ENCODE measurements around the gene SYTL3. TPM values are rescaled to one million over a fixed set of nuclear protein-coding genes. Genes with fewer than 3 reads are reported as not detected.

SYTL3 gene
- total RNA-seq, 1 experiment from 2014 or later: 6.2 TPM

DNA sequence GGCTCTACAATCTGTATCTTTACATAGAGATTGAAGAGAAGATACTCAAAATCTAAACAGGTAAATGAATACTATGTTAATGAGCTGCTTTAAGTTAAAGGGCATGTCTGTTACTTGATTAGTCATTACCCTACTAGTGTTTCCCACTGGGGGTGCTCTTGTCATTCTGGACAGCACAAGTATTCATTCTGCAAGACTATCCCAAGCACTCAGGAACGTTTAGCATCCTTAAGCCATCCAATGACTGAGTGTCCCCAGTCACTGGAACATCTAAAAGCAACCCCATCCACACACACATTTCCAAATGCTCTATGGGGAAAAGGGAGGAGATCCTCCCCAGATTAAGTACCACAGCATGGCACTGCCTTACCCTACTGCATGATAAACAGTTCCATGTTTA is 143.6 kb downstream of the SYTL3 start:
- peak; percentile 69 for DNase-seq (ENCODE audit: low read depth)

DNA sequence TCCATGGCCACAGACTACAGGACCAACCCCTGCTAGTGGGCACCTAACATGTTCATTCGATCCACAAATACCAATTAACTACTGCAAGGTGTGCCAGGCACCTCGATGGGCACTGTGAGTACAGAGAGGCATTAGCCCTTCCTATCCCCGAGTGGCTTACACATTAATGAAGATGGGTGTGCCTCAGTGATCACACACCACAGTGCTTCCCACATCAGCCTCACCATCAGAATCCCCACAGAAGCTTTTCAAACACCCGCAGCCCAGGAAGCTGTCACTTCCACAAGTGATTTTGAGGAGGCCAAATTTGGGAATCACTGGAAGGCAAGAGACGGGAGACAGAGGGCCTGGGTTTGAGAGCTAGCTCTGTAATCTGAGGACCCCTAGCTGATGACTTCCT is 145.7 kb downstream of the SYTL3 start:
- DNase-seq (ENCODE audit: low read depth): no peak

DNA sequence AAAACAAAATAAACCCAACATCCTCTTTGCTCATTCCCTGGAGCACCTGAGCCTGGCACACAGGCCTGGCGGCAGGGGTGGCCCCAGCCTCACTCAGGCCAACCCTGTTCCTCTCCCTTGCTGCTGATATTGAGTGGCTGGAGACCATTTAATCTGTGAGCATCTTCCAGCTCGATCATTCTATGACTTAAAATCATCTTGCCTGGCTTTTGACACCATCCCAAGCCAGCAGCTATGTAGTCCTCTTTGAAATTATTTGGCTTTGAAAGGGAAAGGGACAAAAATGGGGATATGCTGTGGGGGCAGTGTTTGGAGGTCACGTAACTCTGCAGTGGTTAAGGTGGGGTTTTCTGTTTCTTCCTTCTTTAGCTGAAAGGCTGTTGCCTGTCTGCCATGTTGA is 146.5 kb downstream of the SYTL3 start:
- no peak for DNase-seq (ENCODE audit: low read depth)

DNA sequence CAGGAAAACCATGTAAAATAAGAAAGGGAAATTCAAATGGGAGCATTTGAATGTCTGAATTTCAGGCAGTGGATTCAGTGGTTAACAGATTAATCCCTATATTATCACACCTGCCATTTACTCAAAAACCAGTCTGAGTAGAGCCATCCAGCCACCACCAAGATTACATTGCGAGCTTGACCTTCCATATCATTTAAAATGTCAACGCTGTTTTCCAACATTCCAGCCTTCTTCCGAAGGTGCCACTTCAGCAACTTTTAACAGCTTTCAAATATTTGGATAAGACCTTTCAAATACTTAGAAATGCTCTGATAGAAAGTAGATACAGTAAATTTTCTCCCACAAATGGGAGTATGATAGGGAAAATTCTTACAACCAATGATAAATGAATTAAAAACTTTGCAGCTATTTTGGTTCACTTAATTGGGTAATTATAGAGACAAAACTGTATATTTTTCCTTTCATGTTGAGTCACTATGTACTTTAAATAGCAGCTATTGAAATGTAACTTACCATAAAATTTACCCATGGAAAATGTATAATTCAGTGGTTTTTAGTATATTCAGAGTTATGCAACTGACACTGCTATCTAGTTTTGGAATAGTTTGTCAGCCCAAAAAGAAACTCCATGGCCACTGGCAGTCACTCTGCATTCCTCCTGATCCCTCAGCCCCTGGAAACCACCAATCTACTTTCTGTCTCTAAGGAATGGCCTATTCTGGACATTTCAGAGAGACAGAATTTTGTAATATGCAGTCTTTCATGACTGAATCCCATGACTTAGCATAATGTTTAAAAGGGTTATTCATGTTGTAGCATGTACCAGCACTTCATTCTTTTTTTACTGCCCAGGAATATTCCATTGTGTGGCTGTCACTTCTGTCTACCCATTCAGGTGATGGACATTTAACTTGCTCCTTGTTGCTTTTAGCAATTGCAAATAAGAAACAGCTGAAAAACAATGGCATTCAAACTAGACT is 147.8 kb downstream of the SYTL3 start:
- DNase-seq (ENCODE audit: low read depth): peak; percentile 44

DNA sequence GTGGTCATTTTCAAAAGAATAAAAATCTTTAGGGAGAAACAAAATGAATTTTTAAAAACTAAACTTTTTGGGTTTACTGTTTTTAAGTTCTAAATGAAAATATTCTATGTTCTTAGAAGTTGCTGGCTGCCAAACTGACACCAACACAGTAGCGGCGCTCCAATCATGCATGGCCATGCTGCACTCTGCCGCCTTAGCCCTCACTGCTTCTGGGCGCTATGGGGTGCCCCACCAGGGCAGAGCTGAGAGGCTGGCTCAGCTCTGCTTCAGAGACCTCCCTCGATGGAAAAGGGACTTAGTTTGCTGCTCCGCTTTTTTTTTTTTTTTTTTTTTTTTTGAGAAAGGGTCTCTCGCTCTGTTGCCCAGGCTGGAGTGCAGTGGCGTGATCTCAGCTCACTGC is 148.5 kb downstream of the SYTL3 start:
- no peak for DNase-seq (ENCODE audit: low read depth)

DNA sequence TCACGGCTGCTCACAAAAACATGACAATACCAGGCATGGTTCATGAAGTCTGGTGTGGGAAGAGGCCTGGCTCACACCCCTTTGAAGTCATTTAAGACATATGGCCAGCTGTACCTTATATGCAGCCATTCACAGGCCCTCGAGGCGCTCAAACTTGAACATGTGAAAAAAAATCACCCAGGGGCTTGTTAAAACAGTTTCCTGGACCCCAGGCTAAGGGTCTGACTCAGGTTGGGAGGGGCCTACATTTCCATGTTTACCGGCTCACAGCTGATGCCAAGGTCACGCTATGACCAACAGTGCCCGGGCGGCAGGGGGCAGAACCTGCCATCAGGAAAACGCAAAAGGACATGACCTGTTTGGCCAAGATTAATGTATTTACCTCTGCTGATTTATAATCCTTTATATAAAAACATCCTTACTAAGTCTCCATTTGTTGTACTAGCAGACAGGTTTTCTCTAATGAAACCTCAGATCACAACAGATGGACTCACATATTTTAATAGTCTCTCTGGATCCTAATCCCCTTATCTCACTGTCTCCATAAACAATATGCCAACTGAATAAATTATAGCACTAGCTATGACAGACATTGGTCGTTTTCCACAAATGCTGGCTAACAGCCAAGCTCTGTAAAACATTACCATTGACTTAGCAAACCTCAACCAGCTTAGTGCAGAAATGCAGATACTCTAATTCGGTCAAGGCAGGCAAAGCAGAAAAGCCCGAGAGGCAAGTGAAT is 149.4 kb downstream of the SYTL3 start:
- peak; percentile 63 for DNase-seq (ENCODE audit: low read depth)

DNA sequence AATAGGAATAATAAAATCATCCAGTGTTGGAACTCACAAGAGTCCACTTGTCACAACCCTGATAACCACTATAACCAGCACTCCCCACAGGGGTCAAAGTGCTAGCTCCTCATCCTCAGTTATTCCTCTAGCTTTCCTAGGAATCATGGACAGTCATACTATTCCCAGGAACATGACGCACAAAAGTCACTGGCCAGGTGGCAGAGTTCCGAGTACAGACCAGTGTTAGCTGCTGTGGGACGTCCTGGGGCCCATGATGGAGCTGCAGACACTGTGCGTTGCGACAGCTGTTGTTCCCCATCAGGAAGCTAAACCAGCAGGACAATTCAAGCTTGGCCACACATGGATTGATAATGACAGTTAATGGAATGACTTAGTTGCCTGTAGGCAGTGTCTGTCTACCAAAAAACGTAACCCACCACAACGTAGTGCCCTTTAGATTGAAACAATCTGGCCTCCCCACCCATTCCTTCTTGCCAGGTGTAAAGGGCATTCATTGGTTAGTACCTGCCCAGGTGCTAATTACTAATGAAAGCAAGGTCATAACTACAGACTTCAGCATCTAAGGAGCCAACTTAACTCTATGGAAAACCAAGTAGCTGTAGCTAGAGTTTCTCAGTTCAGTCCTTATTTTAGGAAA is 151.9 kb downstream of the SYTL3 start:
- no peak for DNase-seq (ENCODE audit: low read depth)

DNA sequence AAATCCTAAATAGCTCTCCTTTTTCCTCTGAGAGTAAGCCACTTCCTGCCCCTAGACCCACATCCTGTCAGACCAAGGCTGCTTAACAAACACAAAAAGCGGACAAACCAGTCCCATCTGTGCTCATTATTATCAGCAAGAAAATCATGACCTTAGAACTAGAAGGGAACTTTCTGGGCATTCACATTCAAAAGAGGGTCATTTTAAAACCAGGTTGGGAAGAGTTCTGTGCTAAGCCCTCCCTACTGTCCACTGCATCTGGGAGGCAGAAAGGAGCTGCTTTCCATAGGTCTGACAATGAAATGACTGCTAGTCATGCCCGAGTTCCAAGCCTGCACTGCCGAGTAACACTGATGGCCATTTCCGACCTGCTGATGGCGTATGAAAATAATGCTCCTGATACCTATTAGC is 153.9 kb downstream of the SYTL3 start:
- peak; percentile 78 for DNase-seq (ENCODE audit: low read depth)

DNA sequence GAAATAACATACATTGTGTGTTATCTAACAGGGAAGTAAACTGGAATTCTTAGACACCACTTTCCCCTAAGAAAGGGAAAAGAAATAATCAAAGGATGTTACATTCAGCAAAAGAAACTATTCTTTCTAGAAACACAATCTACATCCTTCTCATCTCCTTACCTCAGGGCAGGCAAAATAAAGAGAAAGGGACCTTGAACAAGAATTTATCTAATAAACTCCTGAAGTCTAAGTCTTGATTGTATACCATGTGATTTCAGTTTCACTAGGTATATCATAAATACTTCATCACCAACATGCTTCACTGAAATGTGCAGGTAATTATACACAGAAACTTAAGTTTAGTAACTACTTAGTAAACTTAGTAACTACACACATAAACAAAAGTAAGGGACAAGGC is 154.4 kb downstream of the SYTL3 start:
- DNase-seq (ENCODE audit: low read depth): no peak

DNA sequence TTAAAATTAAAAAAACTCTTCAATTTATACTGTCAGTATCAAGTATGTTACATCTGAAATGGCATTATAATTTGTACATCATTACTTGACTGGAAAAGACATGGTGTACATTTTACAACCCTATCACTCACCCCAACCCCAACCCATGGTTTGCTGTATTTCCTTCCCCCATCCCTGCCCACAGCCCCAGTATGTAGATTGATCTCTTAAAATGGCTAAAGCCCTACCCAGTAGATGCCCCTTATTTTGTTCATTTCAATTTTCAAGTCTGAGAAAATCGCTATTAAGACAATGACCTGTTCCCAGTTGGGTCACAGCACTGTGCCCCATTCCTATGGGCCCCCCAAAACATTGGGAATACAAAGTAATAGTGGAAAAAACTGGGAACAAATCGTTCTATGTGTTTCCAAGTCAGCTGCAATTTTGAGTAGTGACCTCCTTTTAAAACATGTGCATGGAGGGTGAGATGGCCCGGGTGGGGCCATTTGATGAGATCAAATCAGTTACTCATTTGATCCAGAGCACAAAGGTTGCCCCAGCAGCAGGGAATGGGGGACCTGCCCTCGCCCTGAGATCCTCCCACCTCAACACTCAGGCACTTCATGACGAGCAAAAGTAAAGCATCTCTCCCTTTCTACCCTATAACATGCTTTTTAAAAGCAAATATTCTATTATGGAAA is 156.0 kb downstream of the SYTL3 start:
- no peak for DNase-seq (ENCODE audit: low read depth)

DNA sequence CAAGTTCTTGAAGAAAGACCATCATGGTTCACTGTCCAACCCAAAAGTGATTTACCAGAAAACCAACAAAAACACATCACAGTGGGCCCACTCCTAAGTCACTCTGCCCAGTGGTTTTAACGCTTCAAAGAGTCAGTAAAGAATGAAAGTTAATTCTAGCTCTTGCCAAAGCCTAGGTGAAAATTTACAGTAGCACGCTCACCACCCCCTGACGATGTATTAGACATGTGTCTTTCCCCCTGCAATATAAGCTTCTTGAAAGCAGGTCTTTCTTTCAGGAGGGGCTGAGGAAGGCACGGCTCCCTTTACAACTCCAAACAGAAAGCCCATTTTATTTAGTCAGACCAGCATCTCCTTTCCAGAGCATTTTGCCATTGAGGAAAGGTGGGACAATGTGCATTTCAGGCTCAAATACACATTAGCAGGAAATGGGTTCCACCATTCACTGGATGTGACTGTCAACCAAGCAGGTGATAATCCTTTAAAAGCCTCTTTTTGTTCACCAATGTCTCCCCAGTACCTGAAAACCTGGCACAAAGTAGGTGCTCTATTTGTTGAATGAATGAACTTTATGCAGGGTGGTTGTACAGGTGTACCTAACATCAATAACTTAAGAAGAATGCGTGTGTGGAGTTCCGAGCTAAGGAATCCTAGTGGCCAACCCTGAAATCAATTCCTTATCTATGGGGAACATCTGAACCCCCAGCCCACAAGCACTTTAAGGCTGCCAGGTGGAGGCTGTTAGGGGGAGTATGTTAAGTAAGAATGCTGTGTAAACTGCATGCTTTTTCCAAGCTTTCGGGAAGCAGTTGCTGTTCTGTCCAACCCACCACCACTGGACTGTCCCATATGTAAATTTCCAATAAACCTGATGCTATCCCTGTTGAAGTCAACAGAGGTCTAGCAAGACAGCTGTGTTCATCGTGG is 157.9 kb downstream of the SYTL3 start:
- DNase-seq (ENCODE audit: low read depth): no peak

DNA sequence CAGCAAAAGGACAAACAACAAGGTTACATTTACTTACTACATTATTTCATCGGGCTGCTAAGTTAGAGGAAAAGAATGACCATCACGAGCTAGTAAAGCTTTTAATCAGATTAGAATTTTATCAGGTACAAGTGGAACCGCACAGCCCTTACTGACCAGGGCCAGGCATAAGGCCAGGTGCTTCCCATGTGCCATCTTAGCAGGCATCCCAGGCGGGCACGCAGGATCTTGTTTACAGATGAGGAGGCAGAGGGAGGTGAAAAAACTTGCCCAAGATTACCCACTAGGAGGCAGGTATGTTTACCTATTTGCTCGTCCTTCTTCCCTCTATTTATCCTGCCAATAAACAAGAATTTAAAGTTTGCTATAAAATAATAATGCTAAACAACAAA is 158.6 kb downstream of the SYTL3 start:
- DNase-seq (ENCODE audit: low read depth): no peak

DNA sequence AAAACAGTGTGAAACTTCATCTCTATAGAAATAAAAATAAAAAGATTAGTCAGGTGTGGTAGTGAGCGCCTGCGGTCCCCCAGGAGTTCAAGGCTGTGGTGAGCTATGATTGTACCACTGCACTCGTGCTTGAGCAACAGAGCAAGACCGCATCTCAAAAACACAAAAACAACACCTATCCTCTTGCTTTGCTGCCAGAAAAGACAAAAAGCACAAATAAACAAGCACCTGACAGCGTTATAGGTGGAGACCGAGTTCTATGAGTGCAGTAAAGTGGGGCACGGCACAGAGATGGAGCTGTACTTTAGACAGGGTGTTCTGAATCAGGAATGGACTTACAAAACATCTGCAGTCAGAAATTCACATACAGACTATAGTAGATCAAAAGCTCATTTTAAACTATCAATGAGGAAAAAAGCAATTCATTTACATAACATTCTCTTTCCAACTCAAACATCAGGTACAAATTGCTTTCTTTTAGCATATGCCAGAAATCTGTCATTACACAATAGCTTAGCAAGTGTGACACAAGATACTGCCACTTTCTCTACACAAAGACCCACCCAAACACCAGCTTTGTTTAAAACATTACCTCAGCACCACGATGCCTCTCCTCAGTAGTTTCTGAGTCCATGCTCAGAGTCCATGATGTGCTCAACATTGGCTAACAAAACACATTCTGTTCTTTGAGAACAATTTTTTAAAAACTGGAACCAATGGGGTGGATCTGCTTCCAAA is 159.3 kb downstream of the SYTL3 start:
- no peak for DNase-seq (ENCODE audit: low read depth)

DNA sequence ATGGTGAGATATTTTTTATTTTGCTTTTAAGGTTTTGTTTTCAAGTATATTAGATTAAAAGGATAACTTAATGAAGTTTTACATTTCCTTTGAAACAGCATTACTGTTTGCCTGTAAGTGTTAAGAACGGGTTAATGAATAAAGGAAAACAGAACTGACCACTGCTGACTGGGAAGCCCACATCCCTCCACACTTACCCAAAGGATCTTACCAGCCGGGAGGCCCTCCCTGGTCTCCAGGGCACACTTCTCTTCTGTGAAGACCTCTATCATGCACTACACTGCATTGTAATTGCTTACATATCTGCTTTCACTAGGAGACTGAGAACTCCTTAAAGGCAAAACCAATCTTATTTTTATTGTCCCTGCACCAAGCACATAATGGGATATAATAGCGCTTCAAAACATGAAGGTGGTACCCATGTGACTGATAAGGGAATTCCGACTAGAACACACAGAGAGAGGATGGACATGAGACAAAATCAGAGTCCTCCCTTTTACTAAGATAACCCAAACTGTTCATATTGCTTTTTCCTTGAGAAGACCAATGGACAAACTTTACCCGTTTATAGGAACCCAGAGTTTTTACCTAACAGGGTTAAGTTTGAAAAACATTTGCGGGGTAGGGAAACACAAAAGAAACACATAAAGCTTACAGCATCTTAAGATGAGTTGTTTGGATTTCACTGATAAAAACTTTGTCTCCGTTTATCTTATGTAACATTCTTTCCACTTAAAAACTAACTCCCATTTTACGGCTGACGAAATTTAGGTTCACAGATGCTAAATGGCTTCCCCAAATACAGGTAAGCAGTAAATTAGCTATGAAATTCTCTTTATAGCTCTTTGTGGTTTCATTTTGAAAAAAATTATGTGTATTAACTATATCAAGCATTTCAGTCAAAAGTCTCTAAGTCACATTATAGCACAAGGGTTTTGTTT is 160.6 kb downstream of the SYTL3 start:
- DNase-seq (ENCODE audit: low read depth): no peak

DNA sequence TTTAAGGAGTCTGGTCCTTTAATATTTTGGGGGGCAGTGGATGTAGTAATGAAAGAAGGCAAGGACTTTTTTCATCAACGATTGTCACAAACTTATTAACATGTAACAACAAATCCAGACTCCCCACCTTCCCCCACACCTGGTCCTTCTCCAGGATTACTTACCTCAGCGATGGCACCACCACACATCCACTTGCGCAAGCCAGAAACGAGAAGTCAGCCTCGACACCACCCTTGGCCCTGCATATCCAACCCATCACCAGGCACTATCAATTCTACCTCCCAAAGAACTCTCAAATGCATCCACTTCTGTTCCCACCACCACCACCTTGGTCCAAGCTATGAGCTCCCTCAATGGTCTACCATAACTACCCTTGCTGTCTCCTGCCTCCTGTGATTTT is 162.8 kb downstream of the SYTL3 start:
- no peak for DNase-seq (ENCODE audit: low read depth)

DNA sequence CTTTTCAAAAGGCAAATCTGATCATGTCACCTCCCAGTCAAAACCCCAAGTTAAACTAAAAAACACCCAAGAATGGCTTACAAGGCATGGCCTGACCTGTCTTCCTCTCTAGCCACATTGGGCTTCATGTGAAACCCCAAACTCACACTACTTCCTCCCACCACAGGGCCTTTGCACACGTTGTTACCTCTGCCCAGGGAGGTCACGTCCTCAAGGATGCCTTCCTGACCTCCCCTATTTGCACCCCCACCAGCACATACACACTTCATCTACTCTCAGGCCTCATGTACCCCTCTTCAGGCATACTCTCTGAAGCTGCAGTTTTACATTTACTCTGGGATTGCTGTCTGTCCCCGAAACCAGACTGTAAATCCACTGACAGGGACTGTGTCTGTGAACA is 163.2 kb downstream of the SYTL3 start:
- no peak for DNase-seq (ENCODE audit: low read depth)

Data from RPMI7951 (cell line).